ENCODE measurements around the gene L3MBTL4. TPM values are rescaled to one million over a fixed set of nuclear protein-coding genes. Genes with fewer than 3 reads are reported as not detected.

Gene L3MBTL4
- total and polyA plus RNA-seq, 9 donors, result 4.2 to 79.1 (median 23.7) TPM

- no peak overlapping the region for H3K4me3 ChIP-seq
- WGBS, 3 donors, result 89 to 96% (median 93%) methylated on average over 3 of the region's 3 CpGs
- no peak for DNase-seq
Measured at GRCh38 chr18:6158958-6159357, 255.8 kb downstream of the L3MBTL4 start.

DNA sequence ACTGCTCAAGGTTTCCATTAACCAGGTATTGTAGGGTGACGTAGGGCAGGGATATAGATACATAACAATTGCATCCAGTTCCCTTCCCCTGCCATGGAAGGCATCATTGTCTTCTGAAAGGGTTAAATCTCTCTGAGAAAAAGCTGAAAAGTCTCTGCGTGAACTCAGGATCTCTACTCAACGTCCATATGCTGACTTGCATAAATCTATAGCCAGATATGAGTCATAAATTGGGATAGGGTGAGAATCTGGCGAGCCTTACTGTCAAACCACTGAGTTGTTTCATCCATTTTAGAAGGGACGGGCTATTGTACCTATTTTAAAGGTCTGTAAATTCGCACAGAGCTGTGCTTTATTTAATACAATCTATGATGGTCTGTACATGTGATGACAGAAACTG is 258.3 kb downstream of the L3MBTL4 start:
- Histone ChIP-seq H3K27me3 (no peaks in the 10 kb centered on the region), H3K36me3 (no peaks in the 10 kb centered on the region), H3K4me1 (ENCODE audit: insufficient read depth) (no peaks in the 10 kb centered on the region), H3K4me3 (no peak overlapping the region), H3K9me3 (peaks cover 0 to 3% of the 10 kb centered on the region in 2 donors), H3K27ac (no peak overlapping the region)
- no peak for DNase-seq
- intact Hi-C loops (cut with DNase I), result no loop called here
- 67 to 77% (median 75%) methylated on average over 6 of the region's 6 CpGs for WGBS, 3 donors
- TF ChIP-seq EP300 (IDR thresholded peaks at IDR 0.05), result no peak
- TF ChIP-seq, protein P1, sequence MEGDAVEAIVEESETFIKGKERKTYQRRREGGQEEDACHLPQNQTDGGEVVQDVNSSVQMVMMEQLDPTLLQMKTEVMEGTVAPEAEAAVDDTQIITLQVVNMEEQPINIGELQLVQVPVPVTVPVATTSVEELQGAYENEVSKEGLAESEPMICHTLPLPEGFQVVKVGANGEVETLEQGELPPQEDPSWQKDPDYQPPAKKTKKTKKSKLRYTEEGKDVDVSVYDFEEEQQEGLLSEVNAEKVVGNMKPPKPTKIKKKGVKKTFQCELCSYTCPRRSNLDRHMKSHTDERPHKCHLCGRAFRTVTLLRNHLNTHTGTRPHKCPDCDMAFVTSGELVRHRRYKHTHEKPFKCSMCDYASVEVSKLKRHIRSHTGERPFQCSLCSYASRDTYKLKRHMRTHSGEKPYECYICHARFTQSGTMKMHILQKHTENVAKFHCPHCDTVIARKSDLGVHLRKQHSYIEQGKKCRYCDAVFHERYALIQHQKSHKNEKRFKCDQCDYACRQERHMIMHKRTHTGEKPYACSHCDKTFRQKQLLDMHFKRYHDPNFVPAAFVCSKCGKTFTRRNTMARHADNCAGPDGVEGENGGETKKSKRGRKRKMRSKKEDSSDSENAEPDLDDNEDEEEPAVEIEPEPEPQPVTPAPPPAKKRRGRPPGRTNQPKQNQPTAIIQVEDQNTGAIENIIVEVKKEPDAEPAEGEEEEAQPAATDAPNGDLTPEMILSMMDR (IDR thresholded peaks at IDR 0.05), result no peak
- TF ChIP-seq POLR2A (IDR thresholded peaks at IDR 0.05), result no peak

More at GRCh38 chr18:6158958-6159357, 255.8 kb downstream of the L3MBTL4 start:
- H3K36me3 ChIP-seq, result no peaks in the 10 kb centered on the region
- no peaks in the 10 kb centered on the region for H3K9me3 ChIP-seq
- no peak overlapping the region for H3K27ac ChIP-seq
- TF ChIP-seq EP300 (IDR thresholded peaks at IDR 0.05) (no peak), POLR2A (IDR thresholded peaks at IDR 0.05) (no peak)
- TF ChIP-seq, protein P1 (IDR thresholded peaks at IDR 0.05), result no peak
- no peaks in the 10 kb centered on the region for H3K27me3 ChIP-seq
- H3K4me1 ChIP-seq (ENCODE audit: insufficient read depth), result no peaks in the 10 kb centered on the region
- intact Hi-C loops (cut with DNase I), result no loop called here

GRCh38 chr18:6155707-6156106 is 259.0 kb downstream of the L3MBTL4 start:
- TF ChIP-seq, protein P1 (IDR thresholded peaks at IDR 0.05), result no peak
- TF ChIP-seq POLR2A (IDR thresholded peaks at IDR 0.05) (no peak), EP300 (IDR thresholded peaks at IDR 0.05) (no peak)
- Histone ChIP-seq H3K4me3 (no peak overlapping the region), H3K36me3 (no peaks in the 10 kb centered on the region), H3K27me3 (no peaks in the 10 kb centered on the region), H3K4me1 (ENCODE audit: insufficient read depth) (no peaks in the 10 kb centered on the region), H3K27ac (no peak overlapping the region), H3K9me3 (peaks cover 0 to 3% of the 10 kb centered on the region in 2 donors)
- intact Hi-C loops (cut with DNase I), result no loop called here
- 66 to 77% (median 74%) methylated on average over 2 of the region's 2 CpGs for WGBS, 3 donors
- DNase-seq, result no peak

GRCh38 chr18:6150430-6150829 is 264.3 kb downstream of the L3MBTL4 start:
- no peak for TF ChIP-seq POLR2A (IDR thresholded peaks at IDR 0.05)
- TF ChIP-seq EP300 (IDR thresholded peaks at IDR 0.05), result no peak
- H3K36me3 ChIP-seq, result no peaks in the 10 kb centered on the region
- intact Hi-C loops (cut with DNase I), result no loop called here
- H3K4me1 ChIP-seq (ENCODE audit: insufficient read depth), result no peaks in the 10 kb centered on the region
- no peak for DNase-seq
- 93 to 98% (median 94%) methylated on average over 3 of the region's 3 CpGs for WGBS, 3 donors
- no peak overlapping the region for H3K27ac ChIP-seq
- H3K9me3 ChIP-seq, result peaks cover 0 to 3% of the 10 kb centered on the region in 2 donors
- no peaks in the 10 kb centered on the region for H3K27me3 ChIP-seq
- no peak overlapping the region for H3K4me3 ChIP-seq

GRCh38 chr18:6146307-6146661 is 268.4 kb downstream of the L3MBTL4 start:
- intact Hi-C loops (cut with DNase I), result no loop called here
- no peaks in the 10 kb centered on the region for H3K9me3 ChIP-seq
- WGBS, 3 donors, result 84 to 91% (median 86%) methylated on average over 16 of the region's 16 CpGs
- H3K27ac ChIP-seq, result no peak overlapping the region
- no peaks in the 10 kb centered on the region for H3K27me3 ChIP-seq
- no peak overlapping the region for H3K4me3 ChIP-seq
- H3K4me1 ChIP-seq (ENCODE audit: insufficient read depth), result no peaks in the 10 kb centered on the region
- TF ChIP-seq, protein P1 (IDR thresholded peaks at IDR 0.05), result no peak
- TF ChIP-seq EP300 (IDR thresholded peaks at IDR 0.05), result no peak
- TF ChIP-seq POLR2A (IDR thresholded peaks at IDR 0.05), result no peak
- H3K36me3 ChIP-seq, result no peaks in the 10 kb centered on the region
- no peak for DNase-seq
